Thyroid gland (tissue), 4 donors: ENCODE results near the gene PAX7. TPM values are rescaled to one million over a fixed set of nuclear protein-coding genes. Genes with fewer than 3 reads are reported as not detected.

Source experiments
- DNase-seq, 2 donors: peaks; one replicate each; pipeline ENCODE4 v3.0.0-alpha.2; 2019
- H3K27ac ChIP-seq, 3 donors: fragments of 200-600 bp; sonication (generic); 1 replicate in 2 of 3; 2 replicates in 1 of 3; pipeline ENCODE4 v1.5.1; 2016 to 2019; ENCODE audit warnings: mild to moderate bottlenecking in 1 of 3, moderate library complexity in 1 of 3
- H3K27me3 ChIP-seq: fragments of 200-600 bp; sonication (generic); one replicate; pipeline ENCODE4 v1.5.1; 2019
- H3K36me3 ChIP-seq, 2 donors: fragments of 200-600 bp; sonication (generic); one replicate each; pipeline ENCODE4 v1.5.1; 2016 to 2019
- H3K4me1 ChIP-seq, 2 donors: fragments of 200-600 bp; sonication (generic); one replicate each; pipeline ENCODE4 v1.5.1; 2017 to 2019
- H3K4me3 ChIP-seq, 3 donors: fragments of 200-600 bp; sonication (generic); replicated peaks in 1 of 3; 1 replicate in 2 of 3; 2 replicates in 1 of 3; pipeline ENCODE4 v1.5.1; 2016; ENCODE audit warnings: mild to moderate bottlenecking in 1 of 3
- H3K9me3 ChIP-seq: fragments of 200-600 bp; sonication (generic); one replicate; pipeline ENCODE4 v1.5.1; 2017
- POLR2A ChIP-seq, 2 donors: fragments of 450-650 bp; IDR thresholded peaks; one replicate each; pipeline ENCODE4 v1.6.1; 2017; ENCODE audit warnings: antibody characterized with exemption in 2 of 2, mild to moderate bottlenecking in 2 of 2, moderate library complexity in 1 of 2
- WGBS, 2 donors: methylation state at CpG; one replicate each; pipeline ENCODE4 v1.1.5; 2017; 5-methylcytosine and 5-hydroxymethylcytosine counted together
- intact Hi-C: fragments of 100-400 bp; cut with DNase I; formaldehyde crosslinking; loops from one replicate; pipeline ENCODE4 v1.15.1; 2023
- total RNA-seq, 4 donors: library from RNA; depleted of rRNA; stranded (reverse); fragments of >200 nt; gene quantifications; one replicate each; pipeline ENCODE4 v1.2.3, GENCODE V29; 2016
- TF ChIP-seq, protein P1 (sequence below), 6 experiments: fragments of 200-600 bp in 3 of 6; fragments of 450-650 bp in 3 of 6; sonication (generic) in 3 of 6; IDR thresholded peaks; one replicate each; pipeline ENCODE4 v1.5.1; 2016 to 2019; ENCODE audit warnings: antibody characterized with exemption in 6 of 6, mild to moderate bottlenecking in 2 of 6, inconsistent platforms in 1 of 6, moderate library complexity in 1 of 6

The PAX7 gene
- total RNA-seq, 4 donors from 2014 or later: 0.78 TPM; not detected in 3

DNA sequence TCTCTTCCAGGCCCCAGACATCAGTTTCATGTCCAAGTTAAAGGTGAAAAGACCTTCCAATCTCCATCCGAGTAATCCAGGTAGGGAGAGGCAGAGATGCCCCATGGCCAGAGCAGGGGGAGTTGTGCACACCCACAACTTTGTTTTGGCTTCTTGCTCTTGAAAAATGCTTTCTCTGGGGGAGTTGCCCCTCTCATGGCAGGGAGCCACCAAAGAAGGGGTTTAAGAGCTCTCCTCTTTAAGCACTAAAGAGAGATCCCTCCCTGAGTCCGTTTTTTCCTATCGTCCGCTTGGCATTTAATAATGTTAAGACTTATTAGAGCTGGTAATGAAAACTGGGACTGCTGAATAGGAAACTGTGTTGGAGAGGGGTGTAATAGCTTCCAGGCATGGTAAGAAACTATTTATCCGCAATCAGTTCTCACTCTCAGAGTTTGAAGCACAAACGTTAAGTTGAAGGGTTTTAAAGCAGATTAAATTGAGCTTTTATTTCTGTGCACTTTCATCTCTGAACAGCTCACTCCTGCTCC is 8.3 kb downstream of the PAX7 start:
- Histone ChIP-seq H3K9me3 (no peaks in the 10 kb centered on the region), H3K4me1 (peaks cover 0 to 14% of the 10 kb centered on the region in 2 donors), H3K27me3 (peaks cover 48% of the 10 kb centered on the region), H3K36me3 (no peaks in the 10 kb centered on the region), H3K4me3 (no peak overlapping the region), H3K27ac (no peak overlapping the region)
- intact Hi-C loops: no loop called here
- DNase-seq: no peak
- 8 to 10% methylated on average over 6 of the region's 6 CpGs for WGBS, 2 donors
- TF ChIP-seq POLR2A (IDR thresholded peaks at IDR 0.05): no peak
- TF ChIP-seq, protein P1, sequence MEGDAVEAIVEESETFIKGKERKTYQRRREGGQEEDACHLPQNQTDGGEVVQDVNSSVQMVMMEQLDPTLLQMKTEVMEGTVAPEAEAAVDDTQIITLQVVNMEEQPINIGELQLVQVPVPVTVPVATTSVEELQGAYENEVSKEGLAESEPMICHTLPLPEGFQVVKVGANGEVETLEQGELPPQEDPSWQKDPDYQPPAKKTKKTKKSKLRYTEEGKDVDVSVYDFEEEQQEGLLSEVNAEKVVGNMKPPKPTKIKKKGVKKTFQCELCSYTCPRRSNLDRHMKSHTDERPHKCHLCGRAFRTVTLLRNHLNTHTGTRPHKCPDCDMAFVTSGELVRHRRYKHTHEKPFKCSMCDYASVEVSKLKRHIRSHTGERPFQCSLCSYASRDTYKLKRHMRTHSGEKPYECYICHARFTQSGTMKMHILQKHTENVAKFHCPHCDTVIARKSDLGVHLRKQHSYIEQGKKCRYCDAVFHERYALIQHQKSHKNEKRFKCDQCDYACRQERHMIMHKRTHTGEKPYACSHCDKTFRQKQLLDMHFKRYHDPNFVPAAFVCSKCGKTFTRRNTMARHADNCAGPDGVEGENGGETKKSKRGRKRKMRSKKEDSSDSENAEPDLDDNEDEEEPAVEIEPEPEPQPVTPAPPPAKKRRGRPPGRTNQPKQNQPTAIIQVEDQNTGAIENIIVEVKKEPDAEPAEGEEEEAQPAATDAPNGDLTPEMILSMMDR (IDR thresholded peaks at IDR 0.05): no peak

DNA sequence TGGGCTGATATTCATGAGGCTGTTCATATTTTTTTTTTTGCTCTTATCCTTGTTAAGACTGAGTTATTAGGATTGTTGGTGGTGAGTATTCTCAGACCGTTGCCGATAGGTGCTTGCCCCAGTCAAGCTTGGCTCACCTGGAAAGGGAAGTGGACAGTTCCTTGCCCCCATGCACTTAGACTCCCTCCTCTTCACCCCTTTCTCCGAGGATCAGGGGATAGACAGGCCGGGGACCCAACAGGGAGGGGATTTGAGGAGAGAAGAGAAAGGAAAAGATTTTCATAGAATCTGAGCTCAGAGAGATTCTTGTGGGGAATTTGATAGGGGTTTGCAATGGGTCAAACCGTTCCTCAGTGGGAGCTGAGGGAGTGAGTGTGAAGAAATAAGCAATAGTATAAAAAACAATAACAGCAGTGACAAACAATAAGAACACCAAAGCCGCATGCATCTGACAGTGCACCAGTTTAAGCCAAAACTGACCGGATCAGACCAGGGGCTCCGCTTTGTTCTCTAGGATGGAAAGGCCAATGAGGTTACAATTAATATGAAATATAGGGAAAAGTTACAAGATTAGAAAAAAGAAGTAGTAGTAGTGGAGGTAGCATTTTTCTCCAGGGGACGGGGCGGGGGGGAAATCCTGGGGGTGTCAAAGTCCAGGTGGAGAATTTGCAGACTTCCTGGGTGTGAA is 8.9 kb downstream of the PAX7 start:
- Histone ChIP-seq H3K36me3 (no peaks in the 10 kb centered on the region), H3K4me1 (peaks cover 0 to 14% of the 10 kb centered on the region in 2 donors), H3K9me3 (no peaks in the 10 kb centered on the region), H3K27me3 (peaks cover 48% of the 10 kb centered on the region), H3K4me3 (no peak overlapping the region), H3K27ac (no peak overlapping the region)
- WGBS, 2 donors: 6 to 9% methylated on average over 10 of the region's 10 CpGs
- intact Hi-C loops: no loop called here
- TF ChIP-seq, protein P1 (IDR thresholded peaks at IDR 0.05): no peak
- TF ChIP-seq POLR2A (IDR thresholded peaks at IDR 0.05): no peak
- no peak for DNase-seq

DNA sequence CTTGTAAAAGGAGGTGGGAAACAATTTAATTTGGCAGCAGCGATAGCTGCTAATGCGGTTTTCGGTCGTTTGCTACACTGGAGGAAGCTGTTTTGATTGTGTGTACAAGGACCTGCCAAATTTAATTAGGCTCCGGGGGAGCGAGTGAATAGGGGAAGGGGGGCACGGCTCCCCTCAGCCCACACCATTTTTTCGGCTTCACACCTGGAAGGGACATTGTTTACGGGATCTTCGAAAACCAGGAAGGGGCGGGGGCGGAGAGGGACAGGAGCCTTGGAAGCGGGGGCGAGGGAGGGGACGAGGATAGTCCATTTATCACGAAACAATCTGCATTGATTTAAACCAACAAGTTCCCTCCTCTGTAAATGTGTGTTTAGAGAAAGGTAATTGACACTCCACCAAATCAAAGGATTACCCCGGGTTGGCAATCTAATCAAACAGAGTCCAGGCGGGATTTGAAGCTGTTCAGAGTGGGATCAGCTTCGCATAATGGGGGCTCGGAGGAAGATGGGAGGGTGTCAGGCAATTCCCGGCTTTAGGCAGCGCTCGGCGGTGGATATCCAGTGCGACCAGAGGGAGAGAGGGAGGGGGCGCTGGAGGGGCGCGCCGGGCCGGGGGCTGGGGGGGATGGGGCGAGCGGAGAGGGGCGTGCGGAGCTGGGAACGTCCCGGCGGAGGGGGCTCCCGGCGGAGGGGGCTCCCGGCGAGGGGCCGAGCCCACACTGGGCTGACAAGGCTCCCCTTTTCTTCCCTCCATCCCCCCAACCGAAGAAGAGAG is 9.8 kb downstream of the PAX7 start:
- no peak for DNase-seq
- Histone ChIP-seq H3K9me3 (no peaks in the 10 kb centered on the region), H3K4me3 (no peak overlapping the region), H3K4me1 (peaks cover 0 to 14% of the 10 kb centered on the region in 2 donors), H3K36me3 (no peaks in the 10 kb centered on the region), H3K27me3 (peaks cover 43% of the 10 kb centered on the region), H3K27ac (no peak overlapping the region)
- WGBS, 2 donors: 6% methylated on average over 31 to 37 of the region's 43 CpGs
- intact Hi-C loops: no loop called here
- TF ChIP-seq, protein P1 (IDR thresholded peaks at IDR 0.05): no peak
- no peak for TF ChIP-seq POLR2A (IDR thresholded peaks at IDR 0.05)

DNA sequence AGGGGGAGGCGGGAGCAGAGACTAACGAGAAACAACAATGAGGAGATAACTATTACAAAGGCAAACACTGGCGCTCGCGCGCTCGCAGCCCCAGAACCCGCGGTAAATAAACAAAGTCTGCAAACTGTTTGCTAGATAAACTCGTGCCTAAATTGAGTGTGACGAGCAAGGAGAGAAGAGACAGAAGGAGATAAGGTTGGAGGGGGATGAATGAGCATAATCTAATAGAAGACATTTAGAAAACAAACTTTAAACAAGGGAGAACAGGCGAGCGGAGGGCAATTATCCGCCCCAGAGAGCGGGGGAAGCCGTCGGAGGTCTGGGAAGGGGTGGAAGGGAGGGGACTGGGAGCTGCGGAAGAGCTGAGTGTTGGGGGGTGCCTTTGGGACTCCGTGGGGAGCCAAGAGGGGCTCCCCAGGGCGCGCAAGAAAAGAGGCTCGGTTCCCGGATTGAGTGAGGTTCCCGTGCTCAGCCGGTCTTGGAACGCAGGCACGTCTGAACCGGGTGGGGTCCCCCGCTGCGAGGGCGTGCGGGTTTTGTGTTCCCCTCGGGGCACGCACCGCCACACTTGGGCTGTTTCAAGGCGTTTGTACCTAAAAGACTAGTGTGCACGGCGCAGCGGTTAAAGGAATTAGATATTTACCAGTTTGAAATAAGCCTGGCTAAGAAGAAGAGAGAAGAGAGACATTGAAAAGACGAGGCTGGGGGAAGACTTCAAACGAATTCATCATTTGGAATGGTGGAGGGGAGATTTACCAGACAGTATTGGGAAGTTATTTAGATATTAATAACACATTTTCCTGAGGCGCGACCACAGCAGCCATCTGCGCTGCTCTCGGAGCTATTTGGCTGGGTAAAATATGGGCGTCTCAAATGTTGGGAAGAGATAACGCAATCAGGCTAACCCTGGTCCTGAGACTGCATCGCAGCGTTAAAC is 10.6 kb downstream of the PAX7 start:
- H3K4me3 ChIP-seq: no peak overlapping the region
- no peaks in the 10 kb centered on the region for H3K36me3 ChIP-seq
- peaks cover 0 to 14% of the 10 kb centered on the region in 2 donors for H3K4me1 ChIP-seq
- no peak for DNase-seq
- H3K27me3 ChIP-seq: peaks cover 43% of the 10 kb centered on the region
- intact Hi-C loops: no loop called here
- H3K27ac ChIP-seq: no peak overlapping the region
- TF ChIP-seq, protein P1 (IDR thresholded peaks at IDR 0.05): no peak
- no peak for TF ChIP-seq POLR2A (IDR thresholded peaks at IDR 0.05)
- no peaks in the 10 kb centered on the region for H3K9me3 ChIP-seq
- WGBS, 2 donors: 6 to 7% methylated on average over 49 of the region's 49 CpGs
